A204.1 (cell line): Measurements from ENCODE around the gene MSH5.

Experiments used
- FAIRE-seq: peaks from 2 replicates; lab custom pipeline; 2012; peaks lifted over from hg19 to GRCh38; lab: Jason Lieb, UNC

MSH5 gene

GRCh38 chr6:31761343-31761742 is 21.5 kb downstream of the MSH5 start:
- FAIRE-seq = no peak

GRCh38 chr6:31762356-31762755 is 22.6 kb downstream of the MSH5 start, which contains the start of gene SAPCD1:
TSS of gene SAPCD1 (plus strand) at chr6:31762656. CDS start at chr6:31763055, 399 bp downstream.
- no peak for FAIRE-seq

- no peak for FAIRE-seq
These were observed 23.2 kb downstream of the MSH5 start for GRCh38 chr6:31762878-31763618.

- no peak for FAIRE-seq
These were observed 23.8 kb downstream of the MSH5 start for GRCh38 chr6:31763619-31763940.

GRCh38 chr6:31764198-31764597 is 24.4 kb downstream of the MSH5 start:
- FAIRE-seq = no peak

- FAIRE-seq = no peak
These were observed 25.7 kb downstream of the MSH5 start for GRCh38 chr6:31765559-31765909.

- FAIRE-seq = no peak
These were observed 26.3 kb downstream of the MSH5 start for GRCh38 chr6:31765910-31766794.

GRCh38 chr6:31767096-31767645 is 27.4 kb downstream of the MSH5 start:
- no peak for FAIRE-seq

GRCh38 chr6:31768363-31769257 is 28.8 kb downstream of the MSH5 start:
- no peak for FAIRE-seq

- FAIRE-seq = no peak
These were observed 30.0 kb downstream of the MSH5 start for GRCh38 chr6:31769684-31770371.

- no peak for FAIRE-seq
These were observed 31.1 kb downstream of the MSH5 start for GRCh38 chr6:31770860-31771259.

GRCh38 chr6:31771992-31772358 is 32.2 kb downstream of the MSH5 start:
- no peak for FAIRE-seq

- no peak for FAIRE-seq
These were observed 35.4 kb downstream of the MSH5 start for GRCh38 chr6:31775184-31775583.

- no peak for FAIRE-seq
These were observed 36.1 kb downstream of the MSH5 start for GRCh38 chr6:31775633-31776484.

- no peak for FAIRE-seq
These were observed 36.7 kb downstream of the MSH5 start for GRCh38 chr6:31776485-31776988.

GRCh38 chr6:31776989-31777666 is 37.3 kb downstream of the MSH5 start, which contains the start of gene VWA7:
TSS of gene VWA7 (minus strand) at chr6:31777328. CDS start at chr6:31776779, 549 bp downstream.
- no peak for FAIRE-seq

GRCh38 chr6:31777667-31778050 is 37.9 kb downstream of the MSH5 start:
- FAIRE-seq = no peak

GRCh38 chr6:31778193-31778592 is 38.4 kb downstream of the MSH5 start:
- FAIRE-seq = no peak

- no peak for FAIRE-seq
These were observed 39.4 kb downstream of the MSH5 start for GRCh38 chr6:31778999-31779885.
